HG03097 (cell line): Measurements from ENCODE around the gene GAGE1.
"Not testable (repeated sequence)": the region's sequence is repeated elsewhere in the genome, so short reads cannot be mapped to it uniquely, and the experiment has no call there.

Source experiments
- ATAC-seq: cut with Tn5 transposase; IDR thresholded peaks from one replicate; pipeline ENCODE4 v1.9.1; 2021; ENCODE audit not compliant: unreplicated experiment, low FRiP score

The GAGE1 gene, protein sequence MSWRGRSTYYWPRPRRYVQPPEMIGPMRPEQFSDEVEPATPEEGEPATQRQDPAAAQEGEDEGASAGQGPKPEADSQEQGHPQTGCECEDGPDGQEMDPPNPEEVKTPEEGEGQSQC

DNA sequence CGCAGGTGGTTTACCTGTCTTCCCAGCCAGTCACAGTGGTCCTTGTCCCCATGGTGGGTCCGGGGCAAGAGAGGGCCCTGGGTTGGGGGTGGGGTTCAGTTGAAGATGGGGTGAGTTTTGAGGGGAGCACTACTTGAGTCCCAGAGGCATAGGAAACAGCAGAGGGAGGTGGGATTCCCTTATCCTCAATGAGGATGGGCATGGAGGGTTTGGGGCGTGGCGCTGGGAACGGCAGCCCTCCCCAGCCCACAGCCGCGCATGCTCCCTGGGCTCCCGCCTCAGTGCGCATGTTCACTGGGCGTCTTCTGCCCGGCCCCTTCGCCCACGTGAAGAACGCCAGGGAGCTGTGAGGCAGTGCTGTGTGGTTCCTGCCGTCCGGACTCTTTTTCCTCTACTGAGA lies at the start of gene GAGE1:
Gene GAGE1 (plus strand): TSS at position 301 of the 400 bp plus-strand sequence. CDS start 1,155 bp downstream, outside the sequence.
- ATAC-seq, result not testable (repeated sequence)

DNA sequence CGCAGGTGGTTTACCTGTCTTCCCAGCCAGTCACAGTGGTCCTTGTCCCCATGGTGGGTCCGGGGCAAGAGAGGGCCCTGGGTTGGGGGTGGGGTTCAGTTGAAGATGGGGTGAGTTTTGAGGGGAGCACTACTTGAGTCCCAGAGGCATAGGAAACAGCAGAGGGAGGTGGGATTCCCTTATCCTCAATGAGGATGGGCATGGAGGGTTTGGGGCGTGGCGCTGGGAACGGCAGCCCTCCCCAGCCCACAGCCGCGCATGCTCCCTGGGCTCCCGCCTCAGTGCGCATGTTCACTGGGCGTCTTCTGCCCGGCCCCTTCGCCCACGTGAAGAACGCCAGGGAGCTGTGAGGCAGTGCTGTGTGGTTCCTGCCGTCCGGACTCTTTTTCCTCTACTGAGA lies 47.8 kb upstream of the GAGE1 start, which contains the start of gene GAGE12E:
Gene GAGE12E (plus strand): TSS at position 301 of the 400 bp plus-strand sequence. CDS start 1,155 bp downstream, outside the sequence.
- ATAC-seq, result not testable (repeated sequence)

- not testable (repeated sequence) for ATAC-seq
Measured at GRCh38 chrX:49560542-49560941, 38.3 kb upstream of the GAGE1 start, which contains the start of gene GAGE12F. TSS of gene GAGE12F (plus strand) at chrX:49560842. CDS start at chrX:49561997, 1,155 bp downstream.

DNA sequence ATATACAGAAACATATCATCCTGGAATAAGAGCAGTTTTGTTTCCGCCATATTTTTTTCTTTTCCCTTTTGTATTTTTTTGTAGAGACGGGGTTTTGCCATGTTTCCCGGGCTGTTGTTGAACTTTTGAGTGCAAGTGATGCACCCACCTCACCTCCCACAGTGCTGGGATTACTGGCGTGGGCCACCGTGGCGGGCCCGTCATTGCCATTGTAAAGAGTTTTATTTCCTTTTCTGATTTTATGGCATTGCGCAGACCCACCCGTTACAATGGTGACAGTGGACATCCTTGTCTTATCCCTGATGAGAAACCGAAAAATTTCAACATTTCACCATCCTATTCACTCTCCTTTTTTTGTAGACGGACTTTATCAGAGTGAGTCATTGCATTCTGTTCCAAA lies 30.1 kb upstream of the GAGE1 start:
- ATAC-seq, result not testable (repeated sequence)

DNA sequence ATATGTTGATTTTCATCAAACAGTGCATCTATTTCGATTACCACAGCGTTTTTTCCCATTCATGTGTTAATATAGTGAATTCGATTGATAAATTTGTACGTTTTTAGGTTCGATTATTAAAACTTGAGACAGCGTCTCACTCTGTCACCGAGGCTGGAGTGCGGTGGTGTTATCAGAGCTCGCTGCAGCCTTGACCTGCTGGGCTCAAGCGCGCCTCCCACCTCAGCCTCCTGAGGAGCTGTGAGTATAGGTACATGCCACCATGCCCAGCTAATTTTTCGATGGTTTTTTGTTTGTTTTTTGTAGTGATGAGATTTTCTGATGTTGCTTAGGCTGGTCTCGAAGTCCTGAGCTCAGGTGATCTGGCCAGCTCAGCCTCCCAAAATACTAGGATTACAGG lies 29.7 kb upstream of the GAGE1 start:
- ATAC-seq, result not testable (repeated sequence)

DNA sequence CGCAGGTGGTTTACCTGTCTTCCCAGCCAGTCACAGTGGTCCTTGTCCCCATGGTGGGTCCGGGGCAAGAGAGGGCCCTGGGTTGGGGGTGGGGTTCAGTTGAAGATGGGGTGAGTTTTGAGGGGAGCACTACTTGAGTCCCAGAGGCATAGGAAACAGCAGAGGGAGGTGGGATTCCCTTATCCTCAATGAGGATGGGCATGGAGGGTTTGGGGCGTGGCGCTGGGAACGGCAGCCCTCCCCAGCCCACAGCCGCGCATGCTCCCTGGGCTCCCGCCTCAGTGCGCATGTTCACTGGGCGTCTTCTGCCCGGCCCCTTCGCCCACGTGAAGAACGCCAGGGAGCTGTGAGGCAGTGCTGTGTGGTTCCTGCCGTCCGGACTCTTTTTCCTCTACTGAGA lies 28.7 kb upstream of the GAGE1 start, which contains the start of gene GAGE12G:
Gene GAGE12G (plus strand): TSS at position 301 of the 400 bp plus-strand sequence. CDS start 1,155 bp downstream, outside the sequence.
- not testable (repeated sequence) for ATAC-seq

DNA sequence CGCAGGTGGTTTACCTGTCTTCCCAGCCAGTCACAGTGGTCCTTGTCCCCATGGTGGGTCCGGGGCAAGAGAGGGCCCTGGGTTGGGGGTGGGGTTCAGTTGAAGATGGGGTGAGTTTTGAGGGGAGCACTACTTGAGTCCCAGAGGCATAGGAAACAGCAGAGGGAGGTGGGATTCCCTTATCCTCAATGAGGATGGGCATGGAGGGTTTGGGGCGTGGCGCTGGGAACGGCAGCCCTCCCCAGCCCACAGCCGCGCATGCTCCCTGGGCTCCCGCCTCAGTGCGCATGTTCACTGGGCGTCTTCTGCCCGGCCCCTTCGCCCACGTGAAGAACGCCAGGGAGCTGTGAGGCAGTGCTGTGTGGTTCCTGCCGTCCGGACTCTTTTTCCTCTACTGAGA lies 19.2 kb upstream of the GAGE1 start, which contains the start of gene GAGE12H:
Gene GAGE12H (plus strand): TSS at position 301 of the 400 bp plus-strand sequence. CDS start 1,155 bp downstream, outside the sequence.
- not testable (repeated sequence) for ATAC-seq

DNA sequence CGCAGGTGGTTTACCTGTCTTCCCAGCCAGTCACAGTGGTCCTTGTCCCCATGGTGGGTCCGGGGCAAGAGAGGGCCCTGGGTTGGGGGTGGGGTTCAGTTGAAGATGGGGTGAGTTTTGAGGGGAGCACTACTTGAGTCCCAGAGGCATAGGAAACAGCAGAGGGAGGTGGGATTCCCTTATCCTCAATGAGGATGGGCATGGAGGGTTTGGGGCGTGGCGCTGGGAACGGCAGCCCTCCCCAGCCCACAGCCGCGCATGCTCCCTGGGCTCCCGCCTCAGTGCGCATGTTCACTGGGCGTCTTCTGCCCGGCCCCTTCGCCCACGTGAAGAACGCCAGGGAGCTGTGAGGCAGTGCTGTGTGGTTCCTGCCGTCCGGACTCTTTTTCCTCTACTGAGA lies 9.6 kb upstream of the GAGE1 start, which contains the start of gene GAGE2A:
Gene GAGE2A (plus strand): TSS at position 301 of the 400 bp plus-strand sequence. CDS start 1,155 bp downstream, outside the sequence.
- not testable (repeated sequence) for ATAC-seq

DNA sequence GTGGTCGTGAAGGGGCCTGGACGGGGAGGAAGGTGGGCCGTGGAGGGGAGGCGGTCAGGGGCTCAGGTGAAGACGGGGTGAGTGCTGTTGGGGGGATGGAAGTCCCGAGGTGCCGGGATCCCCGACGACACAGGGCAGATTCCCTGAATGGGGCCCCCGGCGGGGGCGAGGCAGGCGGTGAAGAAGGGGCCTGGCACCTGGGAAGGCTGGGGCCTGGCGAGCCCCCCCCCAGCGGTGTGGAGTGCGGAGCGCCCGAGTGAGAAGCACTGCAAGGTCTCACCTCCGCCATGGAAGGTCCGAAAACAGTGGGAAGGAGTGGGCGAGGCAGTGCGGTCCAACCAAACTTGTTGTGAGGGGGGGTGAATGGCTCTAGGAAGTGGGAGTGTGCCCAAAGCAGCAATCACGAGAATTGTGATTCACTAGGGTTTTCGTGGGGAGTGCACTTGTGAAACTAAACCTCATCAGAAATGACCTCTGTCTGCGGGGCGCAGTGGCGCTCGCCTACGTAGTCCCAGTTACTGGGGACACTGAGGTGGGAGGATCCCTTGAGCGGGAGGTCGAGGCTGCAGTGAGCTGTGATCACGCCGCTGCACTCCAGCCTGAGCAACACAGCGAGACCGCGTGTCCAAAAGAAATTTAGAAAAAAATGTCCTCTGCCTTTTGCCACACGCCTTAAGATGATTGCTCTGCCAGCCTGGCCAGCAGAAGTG lies 8.9 kb upstream of the GAGE1 start:
- not testable (repeated sequence) for ATAC-seq

- not testable (repeated sequence) for ATAC-seq
Measured at GRCh38 chrX:49590488-49590887, 8.3 kb upstream of the GAGE1 start.

DNA sequence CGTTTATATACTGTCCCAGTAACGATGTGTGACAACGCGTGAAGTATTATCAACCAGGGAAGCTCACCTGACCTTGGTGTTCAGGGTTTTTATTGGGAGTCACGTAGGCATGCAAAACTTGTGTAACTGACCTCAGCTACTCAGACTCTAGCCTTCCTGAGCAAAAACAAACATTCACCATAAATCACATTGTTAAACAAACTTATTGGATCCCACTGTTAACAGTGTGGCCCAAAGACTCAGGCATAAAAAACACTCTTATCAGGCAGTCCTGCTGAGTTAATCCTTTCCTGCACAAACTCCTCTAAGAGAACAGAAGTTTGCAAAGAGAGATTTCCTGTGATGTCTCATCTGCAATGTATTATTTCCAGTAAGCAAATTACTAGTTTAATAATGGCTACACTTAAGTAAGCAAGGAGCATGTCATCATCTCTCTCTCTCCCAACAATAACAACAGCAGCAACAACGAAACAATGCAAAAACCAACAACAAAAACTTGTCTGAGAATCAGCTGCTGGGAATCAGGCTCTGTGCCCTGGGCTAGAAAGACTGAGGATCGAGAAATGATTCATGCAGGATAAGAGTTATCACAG lies 12.0 kb downstream of the GAGE1 start:
- no peak for ATAC-seq

DNA sequence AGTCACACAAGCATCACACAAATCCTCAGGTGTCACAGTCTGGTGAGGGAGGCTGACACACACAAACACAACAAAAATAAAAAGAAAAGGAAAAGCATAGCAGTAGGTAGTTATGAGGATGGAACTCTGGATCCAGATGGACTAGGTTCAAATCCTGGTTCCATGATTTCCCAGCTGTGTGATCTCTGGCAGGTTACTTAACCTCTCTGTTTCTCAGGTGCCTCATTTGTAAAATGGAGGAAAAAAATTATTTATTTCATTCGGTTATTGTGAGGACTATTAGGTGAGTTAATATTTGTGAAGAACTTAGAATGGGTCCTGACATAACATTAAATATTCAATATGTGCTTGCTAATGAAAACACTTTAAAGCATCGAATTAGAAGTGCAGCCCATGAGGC lies 19.8 kb downstream of the GAGE1 start:
- no peak for ATAC-seq

- ATAC-seq, result no peak
Measured at GRCh38 chrX:49627086-49627777, 28.4 kb downstream of the GAGE1 start.

- ATAC-seq, result no peak
Measured at GRCh38 chrX:49644991-49645637, 46.3 kb downstream of the GAGE1 start.

DNA sequence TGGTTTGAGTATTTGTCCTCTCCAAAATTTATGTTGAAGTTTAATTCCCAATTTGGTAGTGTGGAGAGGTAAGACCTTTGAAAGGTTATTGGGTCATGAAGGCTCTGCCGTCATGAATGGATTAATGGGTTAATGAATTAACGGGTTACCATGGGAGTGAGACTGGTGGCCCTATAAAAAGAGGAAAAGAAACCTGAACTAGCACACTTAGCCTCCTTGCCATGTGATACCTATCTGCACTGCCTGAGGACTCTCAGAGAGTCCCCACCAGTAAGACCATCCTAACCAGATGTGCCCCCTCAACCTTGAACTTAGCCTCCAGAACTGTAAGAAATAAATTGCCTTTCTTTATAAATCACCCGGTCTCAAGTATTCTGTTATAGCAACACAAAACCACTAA lies 57.7 kb downstream of the GAGE1 start:
- no peak for ATAC-seq
